ENCODE results near the gene FGB.
A peak's percentile ranks its signal among the peaks of the same experiment; 100 is the strongest.

FGB gene

DNA sequence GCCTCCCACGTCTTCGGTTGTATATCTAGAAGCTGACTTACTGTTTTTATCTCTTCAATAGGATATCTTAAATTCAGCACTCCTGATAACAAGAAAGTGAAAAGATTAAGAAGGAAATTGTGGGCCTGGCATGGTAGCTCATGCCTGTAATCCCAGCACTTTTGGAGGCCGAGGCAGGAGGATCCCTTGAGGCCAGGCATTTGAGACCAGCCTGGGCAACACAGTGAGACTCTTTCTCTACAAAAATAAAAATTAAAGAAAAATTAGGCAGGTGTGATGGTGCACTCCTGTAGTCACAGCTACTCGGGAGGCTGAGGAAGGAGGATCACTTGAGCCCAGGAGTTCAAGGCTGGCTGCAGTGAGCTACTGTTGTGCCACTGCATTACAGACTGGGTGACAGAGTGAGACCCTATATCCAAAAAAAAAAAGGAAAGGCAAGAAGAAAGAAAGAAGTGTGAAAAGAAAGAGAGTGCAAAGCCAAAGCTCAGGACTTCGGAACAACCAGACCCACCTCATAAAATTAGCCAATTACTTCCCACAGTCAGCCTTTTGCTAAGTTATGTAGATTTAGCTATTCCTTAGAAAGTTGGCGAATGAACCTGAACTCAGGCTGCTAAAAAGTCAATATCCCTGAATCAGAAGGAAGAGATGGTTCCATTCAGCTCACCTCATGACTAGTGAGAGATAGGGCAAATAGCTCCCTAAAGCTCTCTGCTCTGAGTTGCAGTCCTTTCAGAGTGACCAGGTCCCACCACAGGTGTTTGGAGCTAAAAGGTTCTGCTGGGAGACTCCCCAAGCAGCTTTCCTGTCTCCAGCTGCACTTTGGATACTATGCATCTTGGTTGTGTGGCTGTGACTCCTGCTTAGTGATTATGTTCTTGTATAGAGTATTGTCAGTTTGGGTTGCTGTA, 40.5 kb downstream of the FGB start:
- Mint-ChIP-seq H3K4me1 (no peaks in the 10 kb centered on the region), H3K9me3 (no peaks in the 10 kb centered on the region), H3K27ac (no peak overlapping the region), H3K4me3 (no peak overlapping the region), H3K27me3 (peaks cover 35% of the 10 kb centered on the region), H3K36me3 (no peaks in the 10 kb centered on the region)
- ATAC-seq: no peak

GRCh38 chr4:154604696-154605200, 41.9 kb downstream of the FGB start:
- Mint-ChIP-seq H3K27me3 (peaks cover 48% of the 10 kb centered on the region), H3K4me3 (no peak overlapping the region), H3K9me3 (no peaks in the 10 kb centered on the region), H3K27ac (no peak overlapping the region), H3K36me3 (no peaks in the 10 kb centered on the region), H3K4me1 (no peaks in the 10 kb centered on the region)
- ATAC-seq: no peak

DNA sequence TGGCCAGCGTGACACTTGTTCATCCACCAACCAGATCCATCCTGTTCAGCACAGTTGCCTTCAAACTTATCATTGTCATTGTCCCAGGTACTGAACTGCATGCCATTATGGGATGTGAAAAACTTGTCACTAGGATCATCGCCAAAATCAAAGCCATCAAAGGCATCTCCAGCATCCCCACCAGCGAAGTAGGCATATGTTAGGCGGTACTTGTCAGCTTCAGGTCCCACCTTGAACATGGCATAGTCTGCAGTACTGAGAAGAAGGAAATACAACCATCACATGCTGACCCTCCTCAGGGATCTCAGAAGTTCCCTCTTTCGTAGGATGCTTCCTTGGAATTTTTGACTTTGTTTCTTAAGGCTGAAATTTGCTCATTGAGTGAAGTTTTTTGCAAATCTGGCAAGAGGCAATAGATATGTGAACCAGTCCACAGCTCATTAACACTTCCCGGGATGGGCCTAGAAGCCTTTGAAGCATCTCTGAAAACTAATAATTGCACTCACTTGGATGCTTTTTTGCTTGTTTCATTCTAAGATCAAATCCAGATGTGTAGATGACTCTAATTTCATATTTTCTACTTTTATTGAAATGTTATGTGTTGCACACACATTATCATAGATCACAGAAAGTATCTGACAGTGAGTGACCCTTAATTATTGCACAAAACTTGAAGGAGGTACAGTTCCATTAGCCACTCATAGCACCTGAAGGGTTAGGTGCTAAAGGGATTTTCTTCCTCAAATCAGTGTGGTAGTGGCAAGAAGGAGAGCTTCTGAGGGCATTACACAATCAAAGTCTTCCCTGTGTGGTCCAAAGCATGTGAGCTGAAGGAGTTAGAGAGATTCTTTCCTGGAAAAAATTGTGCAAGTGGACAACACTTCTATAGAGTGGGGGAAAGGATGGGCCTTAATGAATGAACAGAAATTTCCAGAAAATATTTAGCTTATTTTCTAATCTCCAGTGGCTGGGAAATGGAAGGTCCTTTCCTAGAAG, 44.2 kb downstream of the FGB start:
- Mint-ChIP-seq H3K9me3 (no peaks in the 10 kb centered on the region), H3K4me1 (no peaks in the 10 kb centered on the region), H3K27me3 (peaks cover 32% of the 10 kb centered on the region)

GRCh38 chr4:154608361-154609252, 45.8 kb downstream of the FGB start:
- H3K27me3 Mint-ChIP-seq: peaks cover 16% of the 10 kb centered on the region
- H3K36me3 Mint-ChIP-seq: no peaks in the 10 kb centered on the region
- ATAC-seq: no peak
- no peaks in the 10 kb centered on the region for H3K9me3 Mint-ChIP-seq
- H3K4me1 Mint-ChIP-seq: no peaks in the 10 kb centered on the region
- no peak overlapping the region for H3K4me3 Mint-ChIP-seq
- no peak overlapping the region for H3K27ac Mint-ChIP-seq

More for the DNA sequence above, 44.2 kb downstream of the FGB start:
- ATAC-seq: peak; percentile 50
- Mint-ChIP-seq H3K4me3 (no peak overlapping the region), H3K27ac (no peak overlapping the region), H3K36me3 (no peaks in the 10 kb centered on the region)

GRCh38 chr4:154609532-154609931, 46.7 kb downstream of the FGB start:
- no peak for ATAC-seq
- Mint-ChIP-seq H3K9me3 (no peaks in the 10 kb centered on the region), H3K36me3 (no peaks in the 10 kb centered on the region), H3K4me3 (no peak overlapping the region), H3K4me1 (no peaks in the 10 kb centered on the region), H3K27me3 (peaks cover 16% of the 10 kb centered on the region), H3K27ac (no peak overlapping the region)

GRCh38 chr4:154610582-154610981, 47.8 kb downstream of the FGB start:
- no peak overlapping the region for H3K27ac Mint-ChIP-seq
- ATAC-seq: no peak
- no peaks in the 10 kb centered on the region for H3K36me3 Mint-ChIP-seq
- H3K4me3 Mint-ChIP-seq: no peak overlapping the region
- no peaks in the 10 kb centered on the region for H3K4me1 Mint-ChIP-seq
- peaks cover 16% of the 10 kb centered on the region for H3K27me3 Mint-ChIP-seq
- H3K9me3 Mint-ChIP-seq: no peaks in the 10 kb centered on the region

DNA sequence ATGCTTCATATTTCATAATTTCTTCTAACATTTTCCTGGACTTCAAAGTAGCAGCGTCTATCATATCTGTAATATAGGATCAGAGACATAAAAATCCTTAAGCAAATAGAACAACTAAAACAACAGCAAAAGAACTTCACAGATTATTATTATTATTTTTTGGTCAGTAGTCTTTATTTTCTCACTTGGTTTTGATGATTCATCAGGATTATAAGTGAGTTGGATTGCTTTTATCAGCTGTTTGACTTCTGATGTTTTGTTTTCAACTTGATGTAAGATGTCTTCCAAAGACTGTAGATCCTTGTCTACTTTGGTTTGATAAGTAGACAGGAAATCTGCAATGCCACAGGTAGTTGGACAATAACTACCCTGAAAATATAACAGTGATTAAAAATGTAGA, 49.0 kb downstream of the FGB start:
- no peaks in the 10 kb centered on the region for H3K36me3 Mint-ChIP-seq
- H3K4me3 Mint-ChIP-seq: no peak overlapping the region

DNA sequence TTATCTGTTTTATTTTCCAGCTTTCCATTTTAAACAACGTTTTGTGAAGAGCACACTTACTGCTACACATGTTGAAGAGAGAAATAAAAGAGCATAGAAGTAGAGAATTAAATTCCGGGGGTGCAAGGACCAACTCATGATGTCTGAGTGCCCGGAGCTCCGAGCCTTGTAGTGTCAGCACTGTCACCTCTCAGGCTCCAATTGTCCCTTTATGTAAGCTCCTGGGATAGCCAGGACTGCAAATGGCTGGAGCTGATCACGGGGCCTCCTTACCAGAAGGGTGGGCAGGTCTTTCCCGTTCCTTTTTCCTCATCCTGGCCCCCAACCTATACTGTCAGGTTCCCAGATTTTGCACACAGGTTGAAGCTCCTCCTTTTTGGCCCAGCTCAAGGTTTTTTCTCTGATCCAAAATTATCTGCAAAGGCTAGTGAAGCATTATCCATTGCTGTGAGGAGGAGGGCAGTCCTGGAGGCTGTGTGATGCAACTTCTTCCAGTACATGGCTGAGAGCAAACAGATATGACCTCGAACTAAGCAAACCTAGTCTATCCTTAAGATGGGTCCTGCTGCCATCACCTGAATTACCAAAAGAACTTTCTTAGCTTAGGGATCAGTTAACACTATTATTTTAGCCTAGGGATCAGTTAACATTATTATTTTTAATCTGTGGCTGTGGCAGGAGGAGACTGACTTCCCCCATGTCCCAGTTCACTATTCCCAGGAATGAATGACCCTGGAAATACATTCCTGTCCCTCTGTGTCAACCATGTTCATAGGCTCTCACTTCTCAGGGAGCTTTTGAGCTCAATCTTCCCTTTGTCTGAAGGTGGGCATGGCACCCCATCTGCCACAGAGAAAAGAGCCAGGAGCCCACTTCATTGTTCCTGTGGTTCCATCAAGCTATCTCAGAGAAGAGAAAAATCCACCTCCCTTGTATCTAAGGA, 49.9 kb downstream of the FGB start, which contains the start of gene FGG:
Gene FGG, minus strand, starts transcription at position 185 of the 943 bp plus-strand sequence. Its CDS starts 47 bp downstream, at position 138.
- H3K27me3 Mint-ChIP-seq: peaks cover 16% of the 10 kb centered on the region
- H3K9me3 Mint-ChIP-seq: no peaks in the 10 kb centered on the region
- peaks cover 11% of the 10 kb centered on the region for H3K4me1 Mint-ChIP-seq
- H3K27ac Mint-ChIP-seq: no peak within 1 kb of the TSS
- H3K36me3 Mint-ChIP-seq: no peaks in the 10 kb centered on the region
- H3K4me3 Mint-ChIP-seq: no peak within 1 kb of the TSS
- no peak for ATAC-seq

More for the DNA sequence above, 49.0 kb downstream of the FGB start:
- H3K9me3 Mint-ChIP-seq: no peaks in the 10 kb centered on the region
- H3K4me1 Mint-ChIP-seq: peaks cover 8% of the 10 kb centered on the region
- no peak for ATAC-seq
- H3K27me3 Mint-ChIP-seq: peaks cover 16% of the 10 kb centered on the region
- no peak overlapping the region for H3K27ac Mint-ChIP-seq

DNA sequence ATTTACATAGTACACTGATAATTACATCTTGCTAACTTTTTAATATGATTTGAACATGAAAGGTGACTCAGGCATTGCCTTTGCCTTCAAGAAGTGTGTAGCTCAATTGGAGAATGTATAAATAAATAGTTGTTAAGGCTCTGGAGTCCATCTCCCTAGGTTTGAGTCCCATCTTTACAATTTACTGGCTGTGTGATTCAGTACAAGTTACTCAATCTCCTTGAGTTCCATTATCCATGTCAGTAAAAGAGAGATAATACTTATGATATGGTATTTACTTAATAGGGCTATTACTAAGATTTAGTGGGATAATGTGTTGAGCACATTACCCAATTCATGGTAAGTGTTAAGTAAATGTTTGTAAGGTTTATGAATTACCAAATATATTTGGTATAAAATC, 51.5 kb downstream of the FGB start:
- no peak overlapping the region for H3K27ac Mint-ChIP-seq
- peaks cover 11% of the 10 kb centered on the region for H3K4me1 Mint-ChIP-seq
- no peaks in the 10 kb centered on the region for H3K9me3 Mint-ChIP-seq
- H3K36me3 Mint-ChIP-seq: no peaks in the 10 kb centered on the region
- H3K27me3 Mint-ChIP-seq: peaks cover 4% of the 10 kb centered on the region
- H3K4me3 Mint-ChIP-seq: no peak overlapping the region
- ATAC-seq: no peak

GRCh38 chr4:154615211-154615610, 52.4 kb downstream of the FGB start:
- peaks cover 11% of the 10 kb centered on the region for H3K4me1 Mint-ChIP-seq
- no peak for ATAC-seq

DNA sequence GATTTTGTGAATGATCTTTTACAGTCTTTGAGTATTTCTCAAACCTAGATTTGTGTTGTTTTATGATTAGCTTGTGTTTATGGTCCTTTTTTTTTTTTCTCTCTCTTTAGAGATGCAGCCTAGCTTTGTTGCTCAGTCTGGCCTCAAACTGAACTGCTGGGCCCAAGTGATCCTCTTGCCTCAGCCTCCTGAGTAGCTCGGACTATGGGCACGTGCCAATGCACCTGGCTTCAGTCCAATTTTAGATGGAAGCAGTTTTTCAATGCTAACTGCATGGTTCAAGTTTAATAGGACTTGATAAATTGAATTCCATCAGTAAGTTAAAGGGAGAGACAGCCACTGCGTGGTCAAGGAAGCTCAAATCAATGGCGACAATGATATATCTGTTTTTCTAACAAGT, 53.5 kb downstream of the FGB start:
- Mint-ChIP-seq H3K36me3 (no peaks in the 10 kb centered on the region), H3K27me3 (no peaks in the 10 kb centered on the region), H3K9me3 (no peaks in the 10 kb centered on the region), H3K4me1 (peaks cover 11% of the 10 kb centered on the region), H3K4me3 (no peak overlapping the region), H3K27ac (no peak overlapping the region)
- no peak for ATAC-seq

More at GRCh38 chr4:154615211-154615610, 52.4 kb downstream of the FGB start:
- H3K9me3 Mint-ChIP-seq: no peaks in the 10 kb centered on the region
- no peaks in the 10 kb centered on the region for H3K36me3 Mint-ChIP-seq
- H3K4me3 Mint-ChIP-seq: no peak overlapping the region
- H3K27me3 Mint-ChIP-seq: no peaks in the 10 kb centered on the region
- no peak overlapping the region for H3K27ac Mint-ChIP-seq

DNA sequence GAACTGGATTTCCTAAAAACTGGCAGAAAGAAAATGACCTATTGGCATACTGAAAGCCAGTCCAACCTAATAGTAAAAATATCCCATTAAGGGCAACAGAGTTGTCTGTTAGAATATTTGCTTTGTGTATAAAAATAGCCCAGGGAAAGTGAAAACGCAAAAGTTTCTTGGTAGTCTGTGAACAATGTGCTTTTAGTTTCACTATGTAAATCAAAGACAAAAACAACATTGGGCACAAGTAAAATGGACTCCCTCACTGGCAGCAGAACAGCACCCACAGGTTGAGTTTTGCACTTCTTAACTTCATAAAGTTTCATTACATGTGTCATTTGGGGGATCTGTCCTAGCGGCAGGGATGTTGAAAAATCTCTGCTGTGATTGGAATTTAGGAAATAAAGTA, 53.9 kb downstream of the FGB start:
- no peak overlapping the region for H3K4me3 Mint-ChIP-seq
- no peaks in the 10 kb centered on the region for H3K9me3 Mint-ChIP-seq
- peak overlapping the region; percentile 32 for H3K27ac Mint-ChIP-seq
- H3K36me3 Mint-ChIP-seq: no peaks in the 10 kb centered on the region
- peaks cover 11% of the 10 kb centered on the region for H3K4me1 Mint-ChIP-seq
- no peaks in the 10 kb centered on the region for H3K27me3 Mint-ChIP-seq
- ATAC-seq: peak; percentile 53

GRCh38 chr4:154617820-154618317, 55.1 kb downstream of the FGB start:
- Mint-ChIP-seq H3K36me3 (no peaks in the 10 kb centered on the region), H3K4me3 (no peak overlapping the region), H3K27ac (no peak overlapping the region), H3K9me3 (no peaks in the 10 kb centered on the region), H3K4me1 (peaks cover 11% of the 10 kb centered on the region), H3K27me3 (no peaks in the 10 kb centered on the region)
- ATAC-seq: no peak
